HG02981 (cell line): Measurements from ENCODE around the gene ISM2.

ENCODE experiments used
- ATAC-seq: cut with Tn5 transposase; IDR thresholded peaks from one replicate; pipeline ENCODE4 v1.9.1; 2021; ENCODE audit warnings: mild to moderate bottlenecking, moderate library complexity; ENCODE audit not compliant: unreplicated experiment

Gene ISM2

DNA sequence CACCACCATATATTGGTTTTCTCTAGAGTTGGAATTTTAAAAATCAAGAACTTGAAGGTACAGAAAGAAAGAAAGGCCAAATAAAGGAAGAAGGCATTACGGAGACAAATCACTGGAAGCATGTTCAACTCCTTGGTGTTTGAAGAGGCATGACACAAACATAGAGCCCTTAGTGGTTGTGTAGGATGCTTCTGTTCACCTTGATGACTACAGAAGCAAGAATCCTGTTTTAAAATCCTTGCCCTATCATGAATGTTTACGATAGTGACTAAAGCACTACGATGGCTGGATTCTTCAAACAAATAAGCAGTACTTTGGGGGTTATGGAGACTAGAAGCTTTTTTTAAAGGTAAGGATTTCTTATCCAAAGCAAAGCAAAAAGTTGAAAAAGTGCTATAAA is 10.3 kb upstream of the ISM2 start:
- ATAC-seq = no peak

DNA sequence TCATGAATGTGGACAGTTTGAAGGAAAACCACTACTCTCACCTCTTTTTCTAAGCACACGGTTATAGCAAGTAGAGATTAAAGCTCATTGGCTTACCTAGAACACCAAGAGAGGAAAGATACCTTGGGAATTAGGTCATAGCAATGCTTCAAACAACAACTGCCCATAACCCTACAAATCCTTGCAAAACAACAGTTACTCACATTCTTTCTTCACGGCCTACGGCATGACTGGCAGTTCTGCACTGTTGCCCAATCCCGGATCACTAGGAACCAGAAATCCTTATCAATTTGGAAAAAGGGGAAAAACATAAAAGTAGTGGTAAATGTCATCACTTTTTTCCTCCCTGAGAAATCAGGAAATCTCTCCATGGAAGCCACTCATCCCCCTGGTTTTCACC is 9.6 kb upstream of the ISM2 start:
- ATAC-seq = no peak

- ATAC-seq = no peak
Observed at GRCh38 chr14:77507762-77508161, 9.1 kb upstream of the ISM2 start.

DNA sequence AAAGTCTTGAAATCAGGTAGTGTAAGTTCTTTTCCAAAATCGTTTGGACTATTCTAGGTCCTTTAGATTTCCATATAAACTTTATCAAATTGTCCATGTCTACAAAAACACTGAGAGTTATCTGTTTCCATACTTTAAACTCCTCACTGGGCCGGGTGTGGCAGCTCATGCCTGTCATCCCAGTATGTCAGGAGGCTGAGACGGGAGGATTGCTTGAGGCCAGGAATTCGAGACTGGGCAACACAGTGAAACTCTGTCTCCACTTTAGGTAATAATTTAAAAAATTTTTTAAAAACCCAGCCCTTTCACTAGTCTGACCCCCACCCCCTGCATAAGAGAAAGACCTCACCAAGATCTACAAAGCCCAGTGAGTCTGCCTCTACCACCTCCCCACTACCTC is 6.4 kb upstream of the ISM2 start:
- ATAC-seq = no peak

GRCh38 chr14:77503138-77503537 is 4.5 kb upstream of the ISM2 start:
- ATAC-seq = no peak

- no peak for ATAC-seq
Observed at GRCh38 chr14:77502109-77502782, 3.6 kb upstream of the ISM2 start.

- ATAC-seq = peak; percentile 28
Observed at GRCh38 chr14:77498984-77499527, 440 bp upstream of the ISM2 start.

- ATAC-seq = no peak
Observed at GRCh38 chr14:77495334-77495733, 3.3 kb downstream of the ISM2 start.

GRCh38 chr14:77491056-77491455 is 7.6 kb downstream of the ISM2 start:
- no peak for ATAC-seq

- no peak for ATAC-seq
Observed at GRCh38 chr14:77490347-77490986, 8.1 kb downstream of the ISM2 start.

DNA sequence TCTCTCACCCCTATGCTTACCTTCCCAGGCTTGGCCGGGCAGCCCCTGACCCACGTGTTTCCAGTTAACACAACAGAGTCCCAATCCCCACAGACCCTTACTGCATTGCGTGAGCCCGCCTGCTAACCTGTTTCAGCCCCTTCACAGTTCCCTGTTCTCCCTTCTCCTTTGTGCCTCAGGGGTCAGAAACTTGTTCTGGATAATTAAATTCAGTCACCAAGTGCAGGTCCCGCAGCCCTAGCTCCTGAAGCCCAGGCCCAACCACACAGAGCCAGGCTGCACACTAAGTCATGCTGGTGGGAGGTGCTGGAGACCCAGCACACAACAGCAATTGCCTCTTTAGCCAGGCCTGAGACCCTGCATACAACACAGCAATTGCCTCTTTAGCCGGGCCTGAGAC is 9.6 kb downstream of the ISM2 start:
- ATAC-seq = no peak

DNA sequence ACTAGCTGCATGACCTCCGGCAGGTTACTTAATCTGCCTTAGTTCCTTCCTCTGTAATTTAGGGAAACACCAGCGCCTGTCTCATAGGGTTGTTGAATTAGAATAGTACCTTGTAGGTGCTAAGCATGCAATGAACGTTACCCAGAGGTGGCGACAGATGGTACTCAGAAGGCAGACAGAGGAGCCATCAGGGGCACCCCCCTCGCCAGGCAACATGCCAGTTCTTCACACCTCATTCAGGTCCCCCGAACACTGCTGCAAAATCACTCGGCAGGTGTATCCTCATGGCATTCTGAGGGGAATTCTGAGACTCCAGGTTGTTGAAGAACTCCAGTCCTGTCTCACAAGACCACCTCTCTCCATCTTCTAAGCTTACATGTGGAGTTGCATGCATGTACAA is 10.1 kb downstream of the ISM2 start:
- ATAC-seq = no peak

GRCh38 chr14:77485901-77486678 is 12.5 kb downstream of the ISM2 start:
- no peak for ATAC-seq

DNA sequence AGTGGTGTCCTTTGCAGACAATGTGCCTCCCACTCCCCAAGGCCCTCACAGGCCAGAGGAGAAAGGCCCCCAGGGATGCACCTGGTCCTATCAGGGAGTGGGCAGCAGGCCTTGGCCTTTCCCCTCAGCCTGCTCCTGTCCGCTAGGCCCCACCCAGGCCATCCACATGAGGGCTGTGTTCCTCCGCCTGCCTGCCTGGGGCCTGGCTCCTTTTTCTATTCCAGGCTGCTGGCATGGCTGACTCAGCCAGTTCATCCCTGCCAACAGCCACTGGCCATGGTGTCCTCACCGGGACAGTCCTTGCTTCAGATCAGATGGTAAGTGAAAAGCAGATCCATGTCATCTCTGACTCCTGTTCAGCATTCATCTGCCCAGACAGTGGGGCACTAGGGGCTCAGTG is 13.4 kb downstream of the ISM2 start:
- ATAC-seq = no peak

DNA sequence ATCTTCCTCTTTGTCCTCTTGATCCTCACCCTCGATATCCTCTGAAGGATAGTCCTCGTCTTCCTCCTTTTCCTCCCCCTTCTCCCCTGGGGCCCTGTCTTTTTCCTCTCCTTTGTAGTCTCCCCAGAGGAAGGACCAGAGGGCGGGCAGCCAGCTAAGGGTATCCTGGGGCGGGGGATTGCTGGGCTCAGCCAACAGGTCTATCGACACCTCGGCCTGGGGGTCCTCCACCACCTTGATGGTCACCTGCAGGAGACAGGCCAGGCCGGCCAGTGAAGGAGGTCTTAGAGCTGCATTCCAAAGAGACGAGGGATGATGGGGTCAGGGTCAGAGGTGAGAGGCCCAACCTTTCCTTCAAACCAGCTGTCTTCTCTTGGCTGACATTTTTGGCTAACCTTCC is 16.2 kb downstream of the ISM2 start:
- ATAC-seq = no peak

- peak; percentile 97 for ATAC-seq
Observed at GRCh38 chr14:77478796-77479195, 19.8 kb downstream of the ISM2 start.

DNA sequence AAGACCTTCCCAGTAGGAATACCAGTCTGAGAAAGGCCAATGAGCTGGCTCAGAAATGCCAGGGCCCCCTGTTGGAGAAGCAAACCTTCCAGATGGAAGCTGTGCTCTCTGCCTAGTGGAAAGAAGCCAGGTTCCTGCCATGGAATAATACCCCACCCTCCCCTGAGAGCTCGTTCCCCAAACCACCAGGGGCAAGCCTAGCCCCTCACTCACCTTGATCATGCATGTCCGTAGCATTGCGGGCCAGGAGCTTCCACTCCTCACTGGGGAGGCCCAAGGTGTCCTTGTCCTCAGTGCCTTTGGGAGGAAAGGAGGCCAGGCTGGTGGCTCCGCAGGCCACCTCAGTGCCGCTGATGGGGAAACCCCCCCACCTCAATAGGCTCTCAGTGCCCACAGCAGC is 20.6 kb downstream of the ISM2 start:
- no peak for ATAC-seq

DNA sequence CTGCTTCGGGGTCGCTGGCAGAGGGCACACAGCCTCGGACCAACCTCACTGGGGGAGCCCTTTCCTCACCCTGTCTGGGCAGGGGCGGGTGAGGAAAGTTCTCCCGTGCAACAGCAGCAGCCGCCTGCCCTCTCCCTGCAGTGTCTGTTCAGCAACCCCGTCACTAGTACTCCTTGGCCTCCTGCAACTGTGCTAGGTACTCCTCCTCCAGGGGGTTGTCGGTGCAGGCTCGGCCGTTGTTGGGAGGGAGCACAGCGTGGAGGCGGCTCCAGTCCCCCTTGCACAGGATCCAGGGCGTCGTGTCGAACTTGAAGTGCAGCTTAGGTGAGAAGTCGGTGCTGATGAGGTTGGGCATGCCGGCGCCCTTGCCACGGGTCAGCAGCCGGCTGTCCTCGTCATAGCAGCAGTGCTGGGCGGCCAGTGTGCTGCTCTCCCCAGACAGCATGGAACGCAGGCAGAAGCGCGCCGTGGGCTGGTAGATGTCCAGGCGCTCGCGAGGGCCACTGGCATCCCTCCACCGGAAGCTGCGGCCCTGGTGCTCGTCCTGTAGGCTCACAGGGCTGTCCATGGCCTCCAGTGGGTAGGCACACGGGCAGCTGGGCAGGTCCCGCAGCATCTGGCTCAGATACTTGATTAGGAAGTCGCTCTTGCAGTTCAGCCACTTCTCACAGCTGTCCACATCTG is 23.0 kb downstream of the ISM2 start:
- no peak for ATAC-seq

- no peak for ATAC-seq
Observed at GRCh38 chr14:77474479-77475177, 24.0 kb downstream of the ISM2 start.

GRCh38 chr14:77473921-77474320 is 24.7 kb downstream of the ISM2 start:
- ATAC-seq = no peak
